Upper lobe of right lung (tissue), 1 donor: ENCODE measurements around the gene TMEM89. TPM values are rescaled to one million over a fixed set of nuclear protein-coding genes. Genes with fewer than 3 reads are reported as not detected.

Experiments
- ATAC-seq: fragments of 200-7000 bp; cut with Tn5 transposase; one replicate; pipeline ENCODE4 v1.9.1; 2020; ENCODE audit warnings: mild to moderate bottlenecking, moderate library complexity
- DNase-seq: peaks from one replicate; pipeline ENCODE4 v3.0.0-alpha.2; 2020
- H3K27ac ChIP-seq: fragments of 200-600 bp; one replicate; pipeline ENCODE4 v1.8.0; 2022
- H3K27me3 ChIP-seq: fragments of 200-600 bp; one replicate; pipeline ENCODE4 v1.8.0; 2022; ENCODE audit warnings: mild to moderate bottlenecking
- H3K36me3 ChIP-seq: fragments of 200-600 bp; one replicate; pipeline ENCODE4 v1.8.0; 2022
- H3K4me1 ChIP-seq: fragments of 200-600 bp; one replicate; pipeline ENCODE4 v1.8.0; 2022
- H3K4me3 ChIP-seq: fragments of 200-600 bp; one replicate; pipeline ENCODE4 v1.8.0; 2022; ENCODE audit warnings: mild to moderate bottlenecking
- H3K9me3 ChIP-seq: fragments of 200-600 bp; one replicate; pipeline ENCODE4 v1.8.0; 2022
- intact Hi-C: fragments of 100-400 bp; cut with DNase I; formaldehyde crosslinking; loops from one replicate; pipeline ENCODE4 v1.11.0; 2022
- total RNA-seq: library from RNA; stranded (reverse); fragmentation: NEBNext Ultra II Directional; extraction: Animal tissue kit (Norgen Biotek cat#: 25700); gene quantifications from one replicate; pipeline ENCODE4 v1.2.1, GENCODE V29; 2021
- TF ChIP-seq, protein P1 (sequence below): fragments of 200-600 bp; IDR thresholded peaks from one replicate; pipeline ENCODE4 v1.8.0; 2022; ENCODE audit warnings: antibody characterized with exemption
- donor health status: DM: no; HTN: yes; CAD: no; lungs with severe emphysema.

Gene TMEM89
- total RNA-seq, 1 donor from 2014 or later: not detected

DNA sequence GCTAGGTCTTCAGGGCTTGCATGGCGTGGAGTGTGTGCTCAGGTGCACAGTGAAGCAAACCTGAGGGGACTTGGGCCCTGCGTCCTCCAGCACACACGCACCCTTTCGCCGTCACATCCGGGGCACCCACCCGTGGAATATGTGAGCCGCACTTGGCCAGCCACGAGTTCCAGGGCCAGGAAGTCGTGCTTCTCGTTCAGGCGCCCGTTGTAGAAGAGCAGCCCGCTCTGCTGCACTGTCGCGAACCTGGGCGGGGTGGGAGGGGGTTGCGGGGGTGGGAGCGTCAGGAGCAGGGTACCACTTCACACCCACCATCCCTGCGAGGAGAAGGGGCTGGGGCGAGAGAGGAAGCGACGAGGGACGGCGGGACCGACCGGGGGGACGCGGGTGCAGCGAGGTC, 34.0 kb upstream of the TMEM89 start:
- H3K36me3 ChIP-seq: no peaks in the 10 kb centered on the region
- no peaks in the 10 kb centered on the region for H3K9me3 ChIP-seq
- DNase-seq: no peak
- H3K4me3 ChIP-seq: peak overlapping the region; percentile 64
- intact Hi-C loops: no loop called here
- ATAC-seq: peak; percentile 1
- TF ChIP-seq, protein P1, sequence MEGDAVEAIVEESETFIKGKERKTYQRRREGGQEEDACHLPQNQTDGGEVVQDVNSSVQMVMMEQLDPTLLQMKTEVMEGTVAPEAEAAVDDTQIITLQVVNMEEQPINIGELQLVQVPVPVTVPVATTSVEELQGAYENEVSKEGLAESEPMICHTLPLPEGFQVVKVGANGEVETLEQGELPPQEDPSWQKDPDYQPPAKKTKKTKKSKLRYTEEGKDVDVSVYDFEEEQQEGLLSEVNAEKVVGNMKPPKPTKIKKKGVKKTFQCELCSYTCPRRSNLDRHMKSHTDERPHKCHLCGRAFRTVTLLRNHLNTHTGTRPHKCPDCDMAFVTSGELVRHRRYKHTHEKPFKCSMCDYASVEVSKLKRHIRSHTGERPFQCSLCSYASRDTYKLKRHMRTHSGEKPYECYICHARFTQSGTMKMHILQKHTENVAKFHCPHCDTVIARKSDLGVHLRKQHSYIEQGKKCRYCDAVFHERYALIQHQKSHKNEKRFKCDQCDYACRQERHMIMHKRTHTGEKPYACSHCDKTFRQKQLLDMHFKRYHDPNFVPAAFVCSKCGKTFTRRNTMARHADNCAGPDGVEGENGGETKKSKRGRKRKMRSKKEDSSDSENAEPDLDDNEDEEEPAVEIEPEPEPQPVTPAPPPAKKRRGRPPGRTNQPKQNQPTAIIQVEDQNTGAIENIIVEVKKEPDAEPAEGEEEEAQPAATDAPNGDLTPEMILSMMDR: no peak
- H3K27me3 ChIP-seq: peaks cover 3% of the 10 kb centered on the region
- H3K27ac ChIP-seq: peak overlapping the region; percentile 61
- H3K4me1 ChIP-seq: peaks cover 7% of the 10 kb centered on the region

DNA sequence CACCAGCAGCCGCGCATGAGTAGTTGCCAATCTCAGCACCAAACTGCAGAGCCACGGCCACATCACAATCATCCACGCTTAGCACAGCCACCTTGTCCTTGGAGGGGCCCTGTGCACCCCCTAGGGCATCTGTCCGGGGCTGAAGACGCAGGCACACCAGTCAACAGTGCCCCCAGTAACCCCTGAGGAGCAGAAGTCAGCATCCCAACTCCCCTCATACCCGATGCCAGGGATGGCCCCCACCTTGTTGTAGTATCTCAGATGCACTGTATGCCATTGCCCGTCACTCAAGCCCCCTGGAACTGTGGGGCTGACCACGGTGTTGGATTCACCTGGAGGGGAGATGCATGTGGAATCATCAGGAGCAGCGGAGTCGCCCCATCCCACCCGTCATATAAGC, 33.5 kb upstream of the TMEM89 start:
- intact Hi-C loops: no loop called here
- no peaks in the 10 kb centered on the region for H3K36me3 ChIP-seq
- H3K27ac ChIP-seq: no peak overlapping the region
- TF ChIP-seq, protein P1: no peak
- H3K27me3 ChIP-seq: no peaks in the 10 kb centered on the region
- no peaks in the 10 kb centered on the region for H3K9me3 ChIP-seq
- peaks cover 7% of the 10 kb centered on the region for H3K4me1 ChIP-seq
- H3K4me3 ChIP-seq: no peak overlapping the region
- no peak for ATAC-seq
- DNase-seq: no peak

DNA sequence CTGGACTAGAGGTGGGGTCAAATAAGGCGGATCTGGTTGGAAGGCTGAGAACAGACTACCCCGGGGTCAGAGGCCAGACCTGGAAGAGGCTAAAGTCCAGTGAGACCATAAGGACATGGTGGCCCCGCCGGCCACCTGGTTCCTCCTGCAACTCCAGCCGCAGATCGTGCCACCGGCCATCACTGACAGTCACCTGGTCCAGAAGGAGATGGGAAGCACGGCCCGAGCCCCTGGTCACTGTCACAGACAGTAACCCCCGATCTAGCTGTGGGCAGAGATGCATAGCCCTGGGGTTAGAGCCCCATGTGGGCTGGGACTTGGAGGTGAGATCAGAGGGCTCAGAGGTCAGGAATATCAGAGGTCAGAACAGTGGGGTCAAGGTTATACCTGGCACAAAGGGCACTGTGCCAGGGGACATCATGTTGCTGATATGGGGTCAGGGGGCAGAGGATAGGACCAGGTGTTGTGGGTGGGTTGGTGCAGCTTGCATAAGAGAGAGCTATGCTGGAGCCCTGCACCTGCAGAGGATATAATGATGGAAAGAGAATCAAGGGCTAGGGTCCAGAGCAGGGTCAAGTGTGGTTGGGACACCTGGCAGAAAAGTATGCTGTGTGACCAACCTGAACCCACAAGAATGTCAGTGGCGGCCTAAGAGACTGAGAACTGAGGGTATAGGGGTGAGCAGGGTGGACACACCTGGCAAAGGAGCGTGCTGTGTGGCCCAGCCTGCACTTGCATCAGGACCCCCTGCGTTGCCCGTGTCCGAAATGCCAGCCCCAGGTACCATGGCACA, 31.6 kb upstream of the TMEM89 start:
- H3K4me1 ChIP-seq: peaks cover 7% of the 10 kb centered on the region
- H3K27me3 ChIP-seq: no peaks in the 10 kb centered on the region
- H3K9me3 ChIP-seq: no peaks in the 10 kb centered on the region
- intact Hi-C loops: no loop called here
- TF ChIP-seq, protein P1: no peak
- H3K4me3 ChIP-seq: no peak overlapping the region
- H3K27ac ChIP-seq: no peak overlapping the region
- no peaks in the 10 kb centered on the region for H3K36me3 ChIP-seq
- no peak for ATAC-seq
- DNase-seq: no peak

DNA sequence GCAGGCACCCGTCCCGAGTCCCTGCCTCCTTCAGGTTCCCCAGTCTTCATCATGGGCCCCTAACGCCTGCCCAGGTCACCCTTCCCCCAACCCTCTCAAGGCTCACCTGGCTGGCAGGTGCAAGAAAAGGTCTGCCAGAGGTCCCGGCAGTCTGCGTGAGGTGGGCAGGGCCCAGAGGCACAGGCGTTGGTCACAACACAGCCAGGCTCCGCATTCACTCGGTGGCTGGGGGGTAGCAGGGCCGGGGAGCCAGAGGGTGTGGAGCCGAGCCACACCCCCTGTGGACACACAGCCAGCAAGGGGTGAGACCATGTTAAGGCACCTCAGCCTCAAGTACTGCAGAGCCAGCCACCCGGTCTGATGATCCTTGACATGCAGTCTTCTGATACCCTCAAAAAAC, 30.2 kb upstream of the TMEM89 start:
- H3K9me3 ChIP-seq: no peaks in the 10 kb centered on the region
- DNase-seq: no peak
- ATAC-seq: no peak

DNA sequence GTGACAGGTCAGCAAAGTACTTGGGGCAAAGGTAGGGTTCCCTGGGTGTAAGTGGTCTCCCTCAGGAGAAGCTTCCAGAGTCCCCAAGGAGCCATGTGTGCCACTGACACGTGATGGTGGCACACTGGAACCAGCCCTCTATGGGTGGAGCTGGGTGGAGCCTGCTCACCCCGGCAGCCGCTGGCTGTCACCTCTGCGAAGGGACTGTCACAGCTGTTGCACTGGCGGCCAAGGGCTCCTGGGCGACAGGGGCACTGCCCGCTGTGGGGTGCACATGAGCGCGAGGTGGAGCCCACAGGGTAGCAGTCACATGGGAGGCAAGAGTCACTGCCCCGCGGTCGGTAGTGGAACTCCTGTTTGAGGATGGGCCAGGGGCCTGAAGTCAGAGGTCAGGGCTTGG, 29.2 kb upstream of the TMEM89 start:
- ATAC-seq (no peak), DNase-seq (no peak)
- Histone ChIP-seq H3K4me3 (no peak overlapping the region), H3K9me3 (no peaks in the 10 kb centered on the region), H3K4me1 (no peaks in the 10 kb centered on the region), H3K27me3 (no peaks in the 10 kb centered on the region), H3K27ac (no peak overlapping the region), H3K36me3 (no peaks in the 10 kb centered on the region)
- TF ChIP-seq, protein P1: no peak
- intact Hi-C loops: no loop called here

More for the DNA sequence above, 30.2 kb upstream of the TMEM89 start:
- Histone ChIP-seq H3K27me3 (no peaks in the 10 kb centered on the region), H3K27ac (no peak overlapping the region), H3K4me3 (no peak overlapping the region), H3K36me3 (no peaks in the 10 kb centered on the region), H3K4me1 (peaks cover 5% of the 10 kb centered on the region)
- TF ChIP-seq, protein P1: no peak
- intact Hi-C loops: no loop called here
